Raji (cell line): Measurements from ENCODE around the gene PRSS53.

Experiments used
- POLR2A ChIP-seq: IDR thresholded peaks from 2 replicates; pipeline ENCODE4 v1.6.1; 2011; ENCODE audit warnings: low read depth, low read length, control low read depth; ENCODE audit not compliant: insufficient read depth

The PRSS53 gene

DNA sequence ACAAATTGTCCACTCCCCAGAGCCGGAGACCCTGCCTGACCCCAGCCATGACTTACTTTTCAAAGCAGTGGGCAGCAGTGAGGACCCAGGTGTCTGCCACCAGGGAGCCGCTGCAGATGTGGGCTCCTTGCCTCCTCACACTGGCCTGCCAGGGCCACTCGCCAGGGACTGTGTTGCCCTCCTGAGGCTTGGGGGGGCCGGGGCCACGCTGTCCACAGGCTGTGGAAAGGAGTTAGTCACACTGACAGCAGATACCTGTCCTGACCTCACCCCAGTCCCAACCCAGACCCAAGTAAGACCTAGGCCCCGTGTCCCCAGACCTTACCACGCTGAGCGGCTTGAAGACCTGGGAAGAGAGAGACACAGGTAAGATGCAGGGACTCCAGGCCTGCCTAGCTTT lies 1.3 kb downstream of the PRSS53 start:
- TF ChIP-seq POLR2A, result no peak

DNA sequence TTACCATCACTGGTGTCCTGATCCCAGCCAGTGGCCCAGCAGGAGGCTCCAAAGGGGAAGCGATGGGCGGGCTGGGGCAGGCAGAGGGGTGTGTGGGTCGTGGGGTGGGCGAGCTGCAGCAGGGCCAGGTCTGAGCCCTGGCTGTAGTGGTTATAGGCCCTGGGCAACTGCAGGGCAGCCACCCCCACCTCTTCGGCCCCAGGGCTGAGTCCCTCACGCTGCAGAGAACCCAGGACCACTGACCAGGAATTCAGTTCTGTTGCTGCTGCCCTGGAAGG lies 2.2 kb downstream of the PRSS53 start:
- no peak for TF ChIP-seq POLR2A

DNA sequence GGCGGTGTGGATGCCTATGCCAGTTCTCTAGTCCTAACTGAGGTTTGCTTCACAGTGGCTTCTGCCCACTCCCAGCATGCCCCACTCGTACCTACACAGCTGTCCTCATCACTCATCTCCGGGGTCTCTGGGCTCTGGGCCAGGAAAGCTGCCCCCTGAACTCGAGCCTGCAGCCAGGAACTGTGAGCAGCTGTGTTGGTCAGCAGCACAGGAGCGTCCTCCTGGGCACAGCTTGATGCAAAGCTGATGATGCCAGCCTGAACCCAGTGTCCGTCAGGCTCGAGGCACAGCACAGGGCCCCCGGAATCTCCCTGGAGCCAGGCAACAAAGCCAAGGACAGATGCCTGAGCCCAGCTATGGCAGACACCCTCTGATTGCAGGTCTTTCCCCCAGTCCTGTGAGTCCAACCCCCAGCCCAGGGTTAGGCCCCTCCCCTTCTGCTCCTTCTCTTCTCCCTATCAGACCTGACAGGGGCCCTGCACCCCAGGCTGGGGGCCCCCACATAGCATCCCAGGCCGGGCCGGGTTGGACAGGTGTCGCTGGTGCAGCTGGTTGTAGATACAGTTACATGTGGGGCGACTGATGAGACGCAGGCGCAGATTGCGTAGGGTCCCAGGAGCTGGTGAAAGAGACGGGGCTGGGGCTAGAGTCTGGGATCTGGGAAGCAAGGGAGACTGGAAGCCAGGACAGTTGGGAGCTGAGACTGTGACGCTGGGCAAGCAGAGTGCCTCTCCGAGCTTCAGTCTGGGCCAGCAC lies 2.7 kb downstream of the PRSS53 start:
- TF ChIP-seq POLR2A, result no peak

- TF ChIP-seq POLR2A, result no peak
Observed at GRCh38 chr16:31085411-31085810, 3.3 kb downstream of the PRSS53 start.

- no peak for TF ChIP-seq POLR2A
Observed at GRCh38 chr16:31084584-31085302, 4.0 kb downstream of the PRSS53 start.

- no peak for TF ChIP-seq POLR2A
Observed at GRCh38 chr16:31083981-31084380, 4.8 kb downstream of the PRSS53 start.

GRCh38 chr16:31083556-31083955 lies 5.2 kb downstream of the PRSS53 start:
- TF ChIP-seq POLR2A, result no peak

- TF ChIP-seq POLR2A, result no peak
Observed at GRCh38 chr16:31083081-31083480, 5.7 kb downstream of the PRSS53 start.

GRCh38 chr16:31082368-31083045 lies 6.2 kb downstream of the PRSS53 start:
- no peak for TF ChIP-seq POLR2A

DNA sequence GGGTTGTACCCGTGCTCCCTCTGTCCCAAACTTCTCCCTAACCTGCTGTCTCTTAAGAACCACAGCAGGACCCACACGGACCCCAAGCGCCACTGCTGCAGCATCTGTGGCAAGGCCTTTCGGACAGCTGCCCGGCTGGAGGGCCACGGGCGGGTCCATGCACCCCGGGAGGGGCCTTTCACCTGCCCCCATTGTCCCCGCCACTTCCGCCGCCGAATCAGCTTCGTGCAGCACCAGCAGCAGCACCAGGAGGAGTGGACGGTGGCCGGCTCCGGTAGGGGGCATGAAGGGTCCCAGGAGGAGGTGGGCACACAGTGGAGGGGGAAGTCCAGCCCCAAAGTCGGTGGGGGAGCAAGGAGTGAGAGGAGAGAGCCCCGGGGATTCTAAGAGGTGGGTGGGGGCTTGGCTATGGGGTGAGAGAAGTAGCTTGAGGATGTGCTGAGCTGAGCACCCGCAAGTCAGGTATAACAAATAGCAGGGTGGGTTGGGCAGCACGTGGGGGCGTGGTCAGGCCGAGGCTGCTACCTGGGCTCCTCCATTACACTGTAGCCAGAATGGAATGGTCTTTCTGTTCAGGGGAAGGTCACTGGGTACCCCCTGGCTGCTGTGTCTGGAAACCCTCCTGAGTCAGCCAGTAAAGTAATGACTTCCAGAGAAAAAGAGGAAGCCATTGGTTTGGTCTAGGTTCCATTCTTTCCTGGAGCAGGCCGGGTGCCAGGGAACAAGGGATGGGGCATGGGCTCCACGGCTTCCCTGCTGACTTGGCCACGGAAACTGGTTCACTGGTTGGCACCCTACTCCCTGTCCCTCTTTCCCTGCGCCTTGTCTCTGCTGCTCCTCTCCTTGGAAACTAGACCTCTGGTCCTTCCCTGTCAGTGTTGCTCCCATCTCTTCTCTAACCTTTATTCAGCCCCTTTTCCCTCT lies 7.1 kb downstream of the PRSS53 start:
- TF ChIP-seq POLR2A, result no peak

- no peak for TF ChIP-seq POLR2A
Observed at GRCh38 chr16:31080756-31081419, 7.9 kb downstream of the PRSS53 start.

DNA sequence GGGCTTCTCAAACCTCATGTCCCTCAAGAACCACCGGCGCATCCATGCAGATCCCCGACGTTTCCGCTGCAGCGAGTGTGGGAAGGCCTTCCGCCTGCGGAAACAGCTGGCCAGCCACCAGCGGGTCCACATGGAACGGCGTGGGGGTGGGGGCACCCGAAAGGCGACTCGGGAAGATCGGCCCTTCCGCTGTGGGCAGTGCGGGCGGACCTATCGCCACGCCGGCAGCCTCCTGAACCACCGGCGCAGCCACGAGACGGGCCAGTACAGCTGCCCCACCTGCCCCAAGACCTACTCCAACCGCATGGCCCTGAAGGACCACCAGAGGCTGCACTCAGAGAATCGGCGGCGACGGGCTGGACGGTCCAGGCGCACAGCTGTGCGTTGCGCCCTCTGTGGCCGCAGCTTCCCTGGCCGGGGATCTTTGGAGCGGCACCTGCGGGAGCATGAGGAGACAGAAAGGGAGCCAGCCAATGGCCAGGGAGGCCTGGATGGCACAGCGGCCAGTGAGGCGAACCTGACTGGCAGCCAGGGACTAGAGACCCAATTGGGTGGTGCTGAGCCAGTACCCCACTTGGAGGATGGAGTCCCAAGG lies 8.6 kb downstream of the PRSS53 start:
- no peak for TF ChIP-seq POLR2A

DNA sequence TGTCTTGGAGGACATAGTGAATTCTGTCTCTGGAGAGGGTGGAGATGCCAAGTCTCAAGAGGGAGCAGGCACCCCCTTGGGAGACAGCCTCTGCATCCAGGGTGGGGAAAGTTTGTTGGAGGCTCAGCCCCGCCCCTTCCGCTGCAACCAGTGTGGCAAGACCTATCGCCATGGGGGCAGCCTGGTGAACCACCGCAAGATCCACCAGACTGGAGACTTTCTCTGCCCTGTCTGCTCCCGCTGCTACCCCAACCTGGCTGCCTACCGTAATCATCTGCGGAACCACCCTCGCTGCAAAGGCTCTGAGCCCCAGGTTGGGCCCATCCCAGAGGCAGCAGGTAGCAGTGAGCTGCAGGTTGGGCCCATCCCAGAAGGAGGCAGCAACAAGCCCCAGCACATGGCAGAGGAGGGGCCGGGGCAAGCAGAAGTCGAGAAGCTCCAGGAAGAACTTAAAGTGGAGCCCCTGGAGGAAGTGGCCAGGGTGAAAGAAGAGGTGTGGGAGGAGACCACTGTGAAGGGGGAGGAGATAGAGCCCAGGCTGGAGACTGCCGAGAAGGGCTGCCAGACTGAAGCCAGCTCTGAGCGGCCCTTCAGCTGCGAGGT lies 9.3 kb downstream of the PRSS53 start:
- TF ChIP-seq POLR2A, result no peak
